Adrenal gland (tissue), 5 donors: Measurements from ENCODE around the gene GDPD1.

ENCODE experiments used
- CTCF ChIP-seq, 6 experiments: fragments of 450-650 bp in 4 of 6; fragments of 200-600 bp in 2 of 6; sonication (generic) in 1 of 6; IDR thresholded peaks; 1 replicate in 5 of 6; 2 replicates in 1 of 6; pipeline versions ENCODE4 v1.5.1 to v1.8.0; 2016 to 2021; ENCODE audit warnings: antibody characterized with exemption in 6 of 6, mild to moderate bottlenecking in 2 of 6, moderate library complexity in 1 of 6
- POLR2A ChIP-seq, 2 donors: fragments of 450-650 bp; IDR thresholded peaks; one replicate each; pipeline ENCODE4 v1.6.1; 2017; ENCODE audit warnings: antibody characterized with exemption in 2 of 2, mild to moderate bottlenecking in 2 of 2, moderate library complexity in 1 of 2
- donor health status: DM: no; HTN: no; CAD: no.

- TF ChIP-seq CTCF (IDR thresholded peaks at IDR 0.05): no peak
- no peak for TF ChIP-seq POLR2A (IDR thresholded peaks at IDR 0.05)
Observed at GRCh38 chr17:59287452-59287851, 67.1 kb downstream of the GDPD1 start.
